CD14-positive monocyte (primary cell): Measurements from ENCODE around the gene KAZN. TPM values are rescaled to one million over a fixed set of nuclear protein-coding genes. Genes with fewer than 3 reads are reported as not detected.

ENCODE experiments used
- DNase-seq, 3 donors: peaks; one replicate each; pipeline ENCODE4 v3.0.0-alpha.2; 2011 to 2022
- H2AFZ ChIP-seq: 2 replicates; pipeline ENCODE4 v1.6.0; 2012; ENCODE audit warnings: mild to moderate bottlenecking, low read depth, low read length, inconsistent platforms; ENCODE audit not compliant: insufficient read depth, poor library complexity, severe bottlenecking
- H3K27ac ChIP-seq, 2 donors: 1 replicate in 1 of 2; 2 replicates in 1 of 2; pipeline ENCODE4 v1.5.1; 2012 to 2013; ENCODE audit warnings: low read length in 2 of 2, control low read depth in 1 of 2, inconsistent platforms in 1 of 2, low read depth in 1 of 2, mild to moderate bottlenecking in 1 of 2
- H3K27me3 ChIP-seq, 2 donors: one replicate each; pipeline versions ENCODE4 v1.6.0 to v1.6.1; 2011 to 2013; ENCODE audit warnings: low read length in 2 of 2; ENCODE audit not compliant: control insufficient read depth in 2 of 2, insufficient read depth in 2 of 2
- H3K36me3 ChIP-seq, 2 donors: replicated peaks in 1 of 2; 1 replicate in 1 of 2; 2 replicates in 1 of 2; pipeline versions ENCODE4 v1.5.1 to v1.6.1; 2012 to 2013; ENCODE audit warnings: low read length in 2 of 2, control low read depth in 1 of 2, inconsistent platforms in 1 of 2, mild to moderate bottlenecking in 1 of 2; ENCODE audit not compliant: insufficient read depth in 2 of 2, control insufficient read depth in 1 of 2
- H3K4me1 ChIP-seq, 2 donors: 1 replicate in 1 of 2; 2 replicates in 1 of 2; pipeline versions ENCODE4 v1.5.1 to v1.6.1; 2012 to 2013; ENCODE audit warnings: low read length in 2 of 2, control low read depth in 1 of 2, inconsistent platforms in 1 of 2, mild to moderate bottlenecking in 1 of 2, moderate library complexity in 1 of 2; ENCODE audit not compliant: insufficient read depth in 2 of 2, control insufficient read depth in 1 of 2
- H3K4me2 ChIP-seq: replicated peaks from 2 replicates; pipeline ENCODE3; 2012; ENCODE audit warnings: low read length, moderate library complexity, mild to moderate bottlenecking; ENCODE audit not compliant: poor library complexity, severe bottlenecking; ENCODE audit errors: extremely low read depth
- H3K4me3 ChIP-seq, 3 experiments: fragments of 200-600 bp in 1 of 3; sonication (generic) in 1 of 3; replicated peaks in 1 of 3; 1 replicate in 2 of 3; 2 replicates in 1 of 3; pipeline ENCODE4 v1.5.1; 2011 to 2013; ENCODE audit warnings: low read length in 3 of 3, mild to moderate bottlenecking in 3 of 3, control low read depth in 2 of 3, low read depth in 2 of 3, inconsistent platforms in 1 of 3, moderate library complexity in 1 of 3
- H3K79me2 ChIP-seq: 2 replicates; pipeline ENCODE4 v1.6.0; 2012; ENCODE audit warnings: mild to moderate bottlenecking, control low read depth, inconsistent platforms, low read length, moderate library complexity; ENCODE audit not compliant: insufficient read depth
- H3K9ac ChIP-seq: 2 replicates; pipeline ENCODE4 v1.6.0; 2017; ENCODE audit warnings: low read length, mild to moderate bottlenecking; ENCODE audit not compliant: insufficient read depth, poor library complexity, severe bottlenecking
- H3K9me3 ChIP-seq, 2 donors: replicated peaks in 1 of 2; 1 replicate in 1 of 2; 2 replicates in 1 of 2; pipeline versions ENCODE4 v1.5.1 to v1.6.1; 2012 to 2013; ENCODE audit warnings: low read length in 2 of 2, control low read depth in 1 of 2; ENCODE audit not compliant: control insufficient read depth in 1 of 2, insufficient read depth in 1 of 2
- H4K20me1 ChIP-seq: 2 replicates; pipeline ENCODE4 v1.6.0; 2012; ENCODE audit warnings: mild to moderate bottlenecking, low read length, control low read depth, moderate library complexity; ENCODE audit not compliant: insufficient read depth
- H3K27ac Mint-ChIP-seq, 7 donors: one replicate each; pipeline ENCODE4 v1.8.0; 2020; ENCODE audit warnings: mild to moderate bottlenecking in 7 of 7, mixed read lengths in 7 of 7, moderate library complexity in 6 of 7, inconsistent platforms in 2 of 7
- H3K27me3 Mint-ChIP-seq, 3 donors: one replicate each; pipeline ENCODE4 v1.8.0; 2021 to 2022; ENCODE audit warnings: low read depth in 3 of 3, mild to moderate bottlenecking in 3 of 3, mixed read lengths in 3 of 3, moderate library complexity in 3 of 3, inconsistent platforms in 1 of 3
- H3K36me3 Mint-ChIP-seq, 2 donors: one replicate each; pipeline ENCODE4 v1.8.0; 2020; ENCODE audit warnings: mixed read lengths in 2 of 2, inconsistent platforms in 1 of 2, mild to moderate bottlenecking in 1 of 2
- H3K4me1 Mint-ChIP-seq: one replicate; pipeline ENCODE4 v1.8.0; 2020; ENCODE audit warnings: mild to moderate bottlenecking, mixed read lengths
- H3K4me3 Mint-ChIP-seq, 2 donors: one replicate each; pipeline ENCODE4 v1.8.0; 2020; ENCODE audit warnings: mild to moderate bottlenecking in 2 of 2, mixed read lengths in 2 of 2, moderate library complexity in 1 of 2
- H3K9me3 Mint-ChIP-seq, 7 donors: one replicate each; pipeline ENCODE4 v1.8.0; 2020 to 2022; ENCODE audit warnings: mixed read lengths in 7 of 7, mild to moderate bottlenecking in 6 of 7, moderate library complexity in 6 of 7, inconsistent platforms in 2 of 7
- CTCF ChIP-seq: fragments of 200-600 bp; IDR thresholded peaks from one replicate; pipeline ENCODE4 v1.8.0; 2022; ENCODE audit warnings: antibody characterized with exemption, mild to moderate bottlenecking
- WGBS: methylation state at CpG from one replicate; pipeline ENCODE4 v1.1.5; 2013; ENCODE audit warnings: missing lambda C conversion rate; ENCODE audit not compliant: insufficient coverage; 5-methylcytosine and 5-hydroxymethylcytosine counted together
- intact Hi-C, 2 donors: fragments of 100-400 bp; cut with micrococcal nuclease; formaldehyde crosslinking; loops; one replicate each; pipeline versions ENCODE4 v1.15.0 to v1.15.1; 2023
- polyA plus RNA-seq, 3 donors: library from polyadenylated mRNA; depleted of rRNA in 1 of 3; unstranded in 2 of 3; stranded (reverse) in 1 of 3; fragments of 300-500 nt in 2 of 3; fragments of >200 nt in 1 of 3; fragmentation: Illumina TruSeq in 2 of 3; gene quantifications; 1 replicate in 2 of 3; 2 replicates in 1 of 3; pipeline ENCODE4 v1.2.3, GENCODE V29; 2012 to 2021

KAZN gene
- polyA plus RNA-seq, 3 donors: not detected

DNA sequence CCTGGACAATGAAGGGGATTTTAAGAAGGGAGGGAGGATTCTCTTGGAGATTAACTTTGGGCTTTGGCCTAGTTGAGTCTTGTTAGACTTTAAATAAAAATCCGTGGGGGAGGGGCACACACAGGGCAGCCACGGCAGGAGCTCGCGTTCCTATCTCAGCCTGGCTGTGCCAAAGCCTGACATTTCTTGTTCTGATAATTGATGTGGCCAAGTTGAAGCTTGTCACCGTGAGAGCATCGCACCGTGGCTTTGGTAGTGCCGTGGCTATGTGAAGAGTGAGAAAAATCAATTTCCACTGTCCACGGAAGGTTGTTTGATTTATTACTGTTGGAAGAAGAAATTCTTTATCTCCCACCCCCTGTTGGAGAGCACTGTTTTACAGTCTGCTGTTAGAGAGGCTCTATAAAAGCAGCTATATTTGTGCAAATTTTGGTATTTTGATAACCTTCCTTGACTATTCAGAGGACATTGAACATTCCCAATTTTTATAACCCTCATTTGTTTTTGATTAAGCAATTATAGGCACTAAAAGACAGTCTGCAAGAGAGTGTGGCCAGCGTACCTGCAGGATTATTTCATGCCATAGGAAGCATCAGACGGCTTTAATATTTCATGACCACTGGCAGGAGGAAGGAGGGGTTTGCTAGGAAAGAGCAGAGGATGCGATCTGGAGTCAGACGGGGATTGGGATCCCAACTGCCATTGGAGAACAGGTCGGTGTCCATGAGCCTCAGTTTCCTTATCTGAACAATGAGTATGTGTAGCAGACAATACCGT is 160.7 kb downstream of the KAZN start:
- Histone ChIP-seq H3K4me2 (no peak overlapping the region), H3K9me3 (no peaks in the 10 kb centered on the region), H3K36me3 (no peaks in the 10 kb centered on the region), H3K9ac (no peak overlapping the region), H3K27me3 (no peaks in the 10 kb centered on the region), H3K4me3 (no peak overlapping the region), H3K4me1 (peaks cover 0 to 6% of the 10 kb centered on the region in 2 donors), H4K20me1 (no peaks in the 10 kb centered on the region), H3K27ac (no peak overlapping the region), H2AFZ (no peak overlapping the region), H3K79me2 (no peaks in the 10 kb centered on the region)
- no peak for DNase-seq
- H3K27me3 Mint-ChIP-seq: peaks cover 0 to 2% (median 0%) of the 10 kb centered on the region in 3 donors
- H3K27ac Mint-ChIP-seq: no peak overlapping the region
- 93% methylated on average over 10 of the region's 15 CpGs for WGBS
- H3K4me3 Mint-ChIP-seq: no peak overlapping the region
- peaks cover 18% of the 10 kb centered on the region for H3K4me1 Mint-ChIP-seq
- no peaks in the 10 kb centered on the region for H3K36me3 Mint-ChIP-seq
- no peaks in the 10 kb centered on the region for H3K9me3 Mint-ChIP-seq
- intact Hi-C loops: no loop called here
- no peak for TF ChIP-seq CTCF

DNA sequence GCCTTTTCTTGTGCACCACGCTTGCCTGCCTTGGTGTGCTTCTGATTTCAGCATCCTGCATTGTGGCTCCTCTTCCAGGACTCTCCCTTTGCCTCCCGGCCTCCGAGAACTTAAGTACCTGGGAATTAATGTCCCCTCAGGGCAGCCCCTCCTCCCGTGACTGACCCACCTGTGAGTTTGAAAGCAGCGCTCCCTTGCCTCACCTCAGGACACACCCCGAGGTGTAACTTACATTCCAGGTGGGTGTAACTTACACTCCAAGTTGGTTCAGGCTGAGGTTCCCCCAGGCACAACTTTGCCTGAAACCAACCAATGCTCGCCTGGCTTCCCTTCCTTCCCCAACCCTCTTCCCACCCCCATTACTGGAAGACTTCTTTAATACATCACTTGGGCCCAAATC is 161.4 kb downstream of the KAZN start:
- H3K36me3 Mint-ChIP-seq: no peaks in the 10 kb centered on the region

More for the DNA sequence above, 161.4 kb downstream of the KAZN start:
- Mint-ChIP-seq H3K27ac (peak overlapping the region in 1 of 7 donors; percentile 6), H3K4me3 (no peak overlapping the region), H3K4me1 (peaks cover 18% of the 10 kb centered on the region), H3K9me3 (no peaks in the 10 kb centered on the region), H3K27me3 (peaks cover 0 to 2% (median 0%) of the 10 kb centered on the region in 3 donors)
- no peak overlapping the region for H2AFZ ChIP-seq
- peaks cover 0 to 6% of the 10 kb centered on the region in 2 donors for H3K4me1 ChIP-seq
- no peaks in the 10 kb centered on the region for H3K79me2 ChIP-seq
- TF ChIP-seq CTCF: no peak
- H3K9me3 ChIP-seq: no peaks in the 10 kb centered on the region
- no peaks in the 10 kb centered on the region for H3K27me3 ChIP-seq
- no peak overlapping the region for H3K27ac ChIP-seq
- intact Hi-C loops: no loop called here
- H3K4me2 ChIP-seq: no peak overlapping the region
- H3K9ac ChIP-seq: no peak overlapping the region
- H4K20me1 ChIP-seq: no peaks in the 10 kb centered on the region
- no peak overlapping the region for H3K4me3 ChIP-seq
- 96% methylated on average over 6 of the region's 7 CpGs for WGBS
- no peaks in the 10 kb centered on the region for H3K36me3 ChIP-seq
- no peak for DNase-seq
